Heart left ventricle (tissue), 16 donors: ENCODE data around the gene MYDGF. TPM values are rescaled to one million over a fixed set of nuclear protein-coding genes. Genes with fewer than 3 reads are reported as not detected.

Experiments
- ATAC-seq, 4 donors: fragments of 200-7000 bp; cut with Tn5 transposase; one replicate each; pipeline ENCODE4 v1.9.1; 2020 to 2022; ENCODE audit warnings: moderate library complexity in 4 of 4, mild to moderate bottlenecking in 3 of 4, moderate number of reproducible peaks in 1 of 4
- DNase-seq, 5 donors: peaks; one replicate each; pipeline ENCODE4 v3.0.0-alpha.2; 2020
- H3K27ac ChIP-seq, 12 donors: fragments of 200-600 bp; sonication (generic) in 4 of 12; one replicate each; pipeline versions ENCODE4 v1.5.0 to v1.8.0; 2016 to 2022; ENCODE audit warnings: mild to moderate bottlenecking in 2 of 12
- H3K27me3 ChIP-seq, 9 donors: fragments of 200-600 bp; sonication (generic) in 2 of 9; one replicate each; pipeline versions ENCODE4 v1.5.1 to v1.8.0; 2016 to 2022; ENCODE audit warnings: mild to moderate bottlenecking in 3 of 9
- H3K36me3 ChIP-seq, 9 donors: fragments of 200-600 bp; sonication (generic) in 2 of 9; one replicate each; pipeline versions ENCODE4 v1.5.0 to v1.8.0; 2018 to 2022; ENCODE audit warnings: mild to moderate bottlenecking in 2 of 9
- H3K4me1 ChIP-seq, 12 donors: fragments of 200-600 bp; sonication (generic) in 4 of 12; one replicate each; pipeline versions ENCODE4 v1.5.0 to v1.8.0; 2016 to 2022; ENCODE audit warnings: mild to moderate bottlenecking in 3 of 12
- H3K4me3 ChIP-seq, 12 donors: fragments of 200-600 bp; sonication (generic) in 4 of 12; one replicate each; pipeline versions ENCODE4 v1.5.0 to v1.8.0; 2017 to 2022; ENCODE audit warnings: mild to moderate bottlenecking in 9 of 12, moderate library complexity in 4 of 12
- H3K9me3 ChIP-seq, 12 donors: fragments of 200-600 bp; sonication (generic) in 4 of 12; one replicate each; pipeline versions ENCODE4 v1.5.0 to v1.8.0; 2016 to 2022; ENCODE audit warnings: mild to moderate bottlenecking in 1 of 12
- CTCF ChIP-seq, 12 donors: fragments of 200-600 bp; sonication (generic) in 4 of 12; IDR thresholded peaks; one replicate each; pipeline versions ENCODE4 v1.5.0 to v1.8.0; 2018 to 2022; ENCODE audit warnings: antibody characterized with exemption in 12 of 12, mild to moderate bottlenecking in 5 of 12
- POLR2A ChIP-seq, 2 donors: fragments of 450-650 bp; IDR thresholded peaks; one replicate each; pipeline ENCODE4 v1.6.1; 2017; ENCODE audit warnings: antibody characterized with exemption in 2 of 2, mild to moderate bottlenecking in 2 of 2, moderate library complexity in 2 of 2
- WGBS, 4 donors: extraction: QIAGEN DNeasy Blood & Tissue Kit in 2 of 4; methylation state at CpG; one replicate each; pipeline versions ENCODE4 v1.1.5 to v1.1.7; 2013 to 2018; 5-methylcytosine and 5-hydroxymethylcytosine counted together
- intact Hi-C, 10 donors: fragments of 100-400 bp; cut with DNase I; formaldehyde crosslinking; loops; one replicate each; pipeline versions ENCODE4 v1.11.1 to v1.14.2; 2022
- polyA plus RNA-seq, 2 donors: library from polyadenylated mRNA; stranded (reverse); fragments of 200-250 nt; gene quantifications; one replicate each; pipeline ENCODE4 v1.2.3, GENCODE V29; 2013
- total RNA-seq, 9 donors: library from RNA; depleted of rRNA in 2 of 9; stranded (reverse); fragments of >200 nt in 2 of 9; fragmentation: NEBNext Ultra II Directional in 3 of 9; extraction: Animal tissue kit (Norgen Biotek cat#: 25700) in 3 of 9; gene quantifications; one replicate each; pipeline versions ENCODE4 v1.1.0 to v1.2.4, GENCODE V29; 2016 to 2023
- donor health status: ischemic (EF 13 %, LVEDD 7.1; RV severe dilation, severe dysfunction).
- donor health status: healthy with polysubstance abuse.
- donor health status: DM: no; HTN: yes; CAD: no.
- donor health status: DM: no; HTN: no; CAD: no.
- donor health status: ischemic (EF 25% LVEDD 6.9; RV normal size, moderate dysfunction).
- donor health status: ischemic (EF 25% LVEDD 5.7; RV mildly dilated, moderate dysfunction).
- donor health status: healthy.
- donor health status: DM: yes; HTN: yes; CAD: no.
- donor health status: ischemic (EF 35%, LVEDD 5.7; RV mildly dilated, moderate dysfunction).
- donor health status: nonischemic (EF 11% LVEDD 7.7; RV severe dilation, severe dysfunction).
- donor health status: DM: yes; HTN: yes; CAD: no.
- donor health status: PGD.
- donor health status: ischemic (EF 29% LVEDD 5.4; RV normal size, mild dysfunction).
- donor health status: nonischemic (EF 23%, LVEDD 6.1; RV moderate dilation, normal function).

MYDGF gene
- total and polyA plus RNA-seq, 11 donors, result 19.1 to 201 (median 25.8) TPM

- TF ChIP-seq CTCF (IDR thresholded peaks at IDR 0.05), result no peak
- no peak for TF ChIP-seq POLR2A (IDR thresholded peaks at IDR 0.05)
- Histone ChIP-seq H3K4me1 (peaks cover 0 to 42% (median 25%) of the 10 kb centered on the region in 12 donors), H3K4me3 (no peak overlapping the region), H3K27me3 (no peaks in the 10 kb centered on the region), H3K27ac (peak overlapping the region in 6 of 12 donors; percentile 9 to 92 (median 76)), H3K36me3 (peaks cover 0 to 26% (median 14%) of the 10 kb centered on the region in 9 donors), H3K9me3 (no peaks in the 10 kb centered on the region)
- WGBS, 4 donors, result 71 to 83% (median 75%) methylated on average over 2 of the region's 2 CpGs
- no peak for DNase-seq
- ATAC-seq, result no peak
- intact Hi-C loops, result no loop called here
Observed at GRCh38 chr19:4650159-4650558, 20.0 kb downstream of the MYDGF start.

GRCh38 chr19:4649392-4650047 is 20.6 kb downstream of the MYDGF start:
- no peaks in the 10 kb centered on the region for H3K27me3 ChIP-seq
- DNase-seq (no peak), ATAC-seq (no peak)
- H3K4me1 ChIP-seq, result peaks cover 0 to 39% (median 25%) of the 10 kb centered on the region in 12 donors
- H3K4me3 ChIP-seq, result no peak overlapping the region
- TF ChIP-seq POLR2A (IDR thresholded peaks at IDR 0.05) (no peak), CTCF (IDR thresholded peaks at IDR 0.05) (no peak)
- peak overlapping the region in 9 of 12 donors; percentile 27 to 92 (median 78) for H3K27ac ChIP-seq
- peaks cover 0 to 21% (median 9%) of the 10 kb centered on the region in 9 donors for H3K36me3 ChIP-seq
- intact Hi-C loops, result no loop called here
- no peaks in the 10 kb centered on the region for H3K9me3 ChIP-seq
- WGBS, 4 donors, result 70 to 83% (median 78%) methylated on average over 16 to 19 of the region's 19 CpGs

- peak in 11 of 12 donors; percentile 6 to 66 (median 29) for TF ChIP-seq CTCF (IDR thresholded peaks at IDR 0.05)
- TF ChIP-seq POLR2A (IDR thresholded peaks at IDR 0.05), result peak in 1 of 2 donors; percentile 10
- no peaks in the 10 kb centered on the region for H3K27me3 ChIP-seq
- peaks cover 0 to 14% (median 9%) of the 10 kb centered on the region in 9 donors for H3K36me3 ChIP-seq
- intact Hi-C loops, result loop anchor here in 1 of 10 donors (1.0 kb wide), 1 partner anchor 9 kb away; the partner anchor contains the start of gene TNFAIP8L1
- peaks cover 0 to 39% (median 25%) of the 10 kb centered on the region in 12 donors for H3K4me1 ChIP-seq
- H3K4me3 ChIP-seq, result peak overlapping the region in 7 of 12 donors; percentile 9 to 36 (median 15)
- no peaks in the 10 kb centered on the region for H3K9me3 ChIP-seq
- ATAC-seq (peak; percentile 86 to 97 (median 90)), DNase-seq (peak; percentile 83 to 89 (median 85))
- WGBS, 4 donors, result 45 to 59% (median 54%) methylated on average over 13 to 20 of the region's 20 CpGs
- H3K27ac ChIP-seq, result peak overlapping the region; percentile 54 to 92 (median 75)
Observed at GRCh38 chr19:4647676-4648644, 22.2 kb downstream of the MYDGF start.

GRCh38 chr19:4645718-4646117 is 24.4 kb downstream of the MYDGF start:
- no peak for ATAC-seq
- H3K4me1 ChIP-seq, result peaks cover 0 to 50% (median 29%) of the 10 kb centered on the region in 12 donors
- no peaks in the 10 kb centered on the region for H3K36me3 ChIP-seq
- TF ChIP-seq POLR2A (IDR thresholded peaks at IDR 0.05) (no peak), CTCF (IDR thresholded peaks at IDR 0.05) (no peak)
- peak overlapping the region in 2 of 12 donors; percentile 6 to 92 for H3K27ac ChIP-seq
- H3K4me3 ChIP-seq, result no peak overlapping the region
- WGBS, 4 donors, result 72 to 86% (median 80%) methylated on average over 4 of the region's 4 CpGs
- no peaks in the 10 kb centered on the region for H3K27me3 ChIP-seq
- DNase-seq, result no peak
- no peaks in the 10 kb centered on the region for H3K9me3 ChIP-seq
- intact Hi-C loops, result no loop called here
